Measurements from ENCODE around the gene CROCC2.

The CROCC2 gene

GRCh38 chr2:240864475-240864874 lies 41.7 kb upstream of the CROCC2 start:
- Histone ChIP-seq H3K36me3 (ENCODE audit: control insufficient read depth, insufficient read depth, low read length) (no peaks in the 10 kb centered on the region), H3K27me3 (replicated peaks; ENCODE audit: control insufficient read depth, insufficient read depth, low read length) (no peaks in the 10 kb centered on the region; the same call in 1 of the 2 replicates), H3K4me3 (replicated peaks; ENCODE audit: low read depth, low read length) (no peak overlapping the region)
- TF ChIP-seq CTCF (IDR thresholded peaks at IDR 0.05; ENCODE audit: insufficient read depth, low read length, poor library complexity, severe bottlenecking) = no peak
- DNase-seq (ENCODE audit: extremely low read depth, insufficient read length) = no peak

- TF ChIP-seq CTCF (IDR thresholded peaks at IDR 0.05; ENCODE audit: insufficient read depth, low read length, poor library complexity, severe bottlenecking) = no peak
- H3K36me3 ChIP-seq (ENCODE audit: control insufficient read depth, insufficient read depth, low read length) = no peaks in the 10 kb centered on the region
- DNase-seq (ENCODE audit: extremely low read depth, insufficient read length) = no peak
- H3K27me3 ChIP-seq (replicated peaks; ENCODE audit: control insufficient read depth, insufficient read depth, low read length) = no peaks in the 10 kb centered on the region; the same call in none of the 2 replicates
- no peak overlapping the region for H3K4me3 ChIP-seq (replicated peaks; ENCODE audit: low read depth, low read length)
Measured at GRCh38 chr2:240865391-240865790, 40.7 kb upstream of the CROCC2 start.

GRCh38 chr2:240868286-240869108 lies 37.6 kb upstream of the CROCC2 start, which contains the start of gene AGXT:
AGXT (plus strand) TSS chr2:240868824; CDS start chr2:240868866, 42 bp downstream.
- peaks cover 1% of the 10 kb centered on the region for H3K27me3 ChIP-seq (replicated peaks; ENCODE audit: control insufficient read depth, insufficient read depth, low read length)
- H3K36me3 ChIP-seq (ENCODE audit: control insufficient read depth, insufficient read depth, low read length) = no peaks in the 10 kb centered on the region
- no peak within 1 kb of the TSS for H3K4me3 ChIP-seq (replicated peaks; ENCODE audit: low read depth, low read length)
- TF ChIP-seq CTCF (IDR thresholded peaks at IDR 0.05; ENCODE audit: insufficient read depth, low read length, poor library complexity, severe bottlenecking) = no peak
- no peak for DNase-seq (ENCODE audit: extremely low read depth, insufficient read length)

- peaks cover 1% of the 10 kb centered on the region for H3K27me3 ChIP-seq (replicated peaks; ENCODE audit: control insufficient read depth, insufficient read depth, low read length)
- no peaks in the 10 kb centered on the region for H3K36me3 ChIP-seq (ENCODE audit: control insufficient read depth, insufficient read depth, low read length)
- DNase-seq (ENCODE audit: extremely low read depth, insufficient read length) = no peak
- no peak for TF ChIP-seq CTCF (IDR thresholded peaks at IDR 0.05; ENCODE audit: insufficient read depth, low read length, poor library complexity, severe bottlenecking)
- no peak overlapping the region for H3K4me3 ChIP-seq (replicated peaks; ENCODE audit: low read depth, low read length)
Measured at GRCh38 chr2:240869109-240869955, 36.8 kb upstream of the CROCC2 start.

GRCh38 chr2:240869956-240870875 lies 35.9 kb upstream of the CROCC2 start:
- no peak for DNase-seq (ENCODE audit: extremely low read depth, insufficient read length)
- H3K4me3 ChIP-seq (replicated peaks; ENCODE audit: low read depth, low read length) = no peak overlapping the region
- no peaks in the 10 kb centered on the region for H3K36me3 ChIP-seq (ENCODE audit: control insufficient read depth, insufficient read depth, low read length)
- peaks cover 1% of the 10 kb centered on the region for H3K27me3 ChIP-seq (replicated peaks; ENCODE audit: control insufficient read depth, insufficient read depth, low read length)
- TF ChIP-seq CTCF (IDR thresholded peaks at IDR 0.05; ENCODE audit: insufficient read depth, low read length, poor library complexity, severe bottlenecking) = no peak
